IPS-NIHi7 (cell line): ENCODE measurements around the gene SKAP1.
A peak's percentile ranks its signal among the peaks of the same experiment; 100 is the strongest.
"Not testable (repeated sequence)": the region's sequence is repeated elsewhere in the genome, so short reads cannot be mapped to it uniquely, and the experiment has no call there.

Experiments used
- DNase-seq: peaks from one replicate; pipeline ENCODE4 v3.0.0; 2012; ENCODE audit warnings: mixed read lengths; ENCODE audit errors: extremely low spot score

SKAP1 gene

DNA sequence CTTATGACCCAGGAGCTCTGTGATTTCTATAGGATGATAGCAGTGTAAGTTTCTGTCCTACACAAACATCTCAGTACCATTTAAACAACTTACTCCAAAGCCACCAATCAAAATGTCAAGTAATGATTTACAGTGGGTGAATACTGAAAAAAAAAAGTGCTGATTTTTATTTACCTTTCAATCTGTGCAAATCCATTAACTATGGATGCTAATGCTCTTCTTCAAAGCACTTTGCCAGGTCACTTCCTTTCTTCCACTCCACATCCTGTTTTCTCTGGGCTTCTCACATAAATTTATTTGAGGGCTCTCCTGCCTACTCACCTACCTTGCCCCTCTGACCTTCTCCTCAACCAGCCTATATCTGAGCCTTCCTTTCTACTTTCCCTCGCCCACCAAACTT, 101.6 kb downstream of the SKAP1 start:
- DNase-seq = no peak

DNA sequence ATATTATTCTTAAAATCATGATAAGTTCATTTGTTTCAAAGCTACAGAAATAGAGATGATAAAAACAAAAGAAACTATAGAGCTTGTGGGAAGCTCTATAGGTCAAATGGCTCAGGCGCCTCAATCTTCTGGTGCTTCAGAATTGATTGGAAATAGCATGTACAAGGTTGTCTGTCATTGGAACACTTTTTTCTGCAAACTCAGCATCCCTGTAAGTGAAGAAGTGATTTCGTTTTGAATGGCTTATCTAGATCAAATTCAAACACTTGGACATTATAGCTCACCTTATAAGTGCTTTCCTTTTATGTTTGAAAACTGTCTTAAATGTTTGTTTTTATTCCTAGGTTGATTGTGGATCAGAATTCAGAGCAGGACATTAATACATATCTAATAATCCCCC, 103.7 kb downstream of the SKAP1 start:
- no peak for DNase-seq

DNA sequence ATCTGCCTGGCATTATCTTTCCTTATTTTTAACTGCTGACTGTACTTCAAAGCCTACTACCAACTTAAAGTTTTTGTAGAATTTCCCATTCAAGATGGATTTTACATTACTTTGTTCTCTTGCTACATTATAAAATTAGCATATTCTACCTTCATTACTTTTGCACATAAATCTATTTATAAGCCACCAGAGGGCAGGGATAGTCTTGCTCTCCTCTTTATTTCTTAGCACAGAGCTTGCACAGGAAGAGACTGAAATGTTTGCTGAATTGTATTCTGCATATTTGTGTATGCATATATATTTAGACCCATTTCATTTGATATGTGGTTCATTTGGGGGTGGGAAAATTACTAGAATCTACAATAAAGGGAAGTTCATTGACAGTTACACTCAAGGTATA, 108.0 kb downstream of the SKAP1 start:
- no peak for DNase-seq

DNA sequence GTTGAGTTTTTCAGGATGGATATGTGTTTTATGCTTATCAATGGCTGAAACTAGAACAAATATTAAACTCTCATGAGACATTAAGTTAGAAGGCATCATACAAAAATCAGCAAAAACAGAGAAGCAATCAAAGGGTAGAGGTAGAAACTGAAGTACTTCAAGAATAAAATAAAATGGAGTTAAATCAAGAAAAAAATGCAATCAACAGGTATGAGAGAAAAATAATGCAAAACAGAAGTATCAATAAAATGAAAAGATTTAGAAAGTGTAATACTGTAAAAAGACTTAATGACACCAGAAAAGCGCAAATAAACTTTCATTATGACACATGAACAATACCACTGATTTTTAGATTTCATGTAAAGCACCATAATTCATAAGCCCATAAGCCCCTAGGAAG, 112.3 kb downstream of the SKAP1 start:
- no peak for DNase-seq

DNA sequence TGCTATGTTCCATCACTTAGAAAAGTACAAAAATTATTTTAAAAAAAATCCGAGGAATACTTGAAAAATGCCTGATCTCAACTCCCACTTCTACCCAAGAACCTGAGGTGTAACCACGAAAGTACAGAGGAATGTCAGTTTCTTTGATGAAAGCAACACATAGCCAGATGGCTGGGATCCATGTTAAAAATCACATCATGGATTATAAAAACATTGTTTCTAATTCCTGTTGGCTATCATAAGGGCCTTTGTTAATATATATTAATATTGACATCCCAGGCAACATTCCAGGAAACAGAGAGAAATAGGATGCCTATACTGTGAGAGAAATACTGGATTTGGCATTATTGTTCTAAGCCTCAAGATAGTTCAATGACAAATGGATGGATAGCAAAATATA, 115.3 kb downstream of the SKAP1 start:
- no peak for DNase-seq

DNA sequence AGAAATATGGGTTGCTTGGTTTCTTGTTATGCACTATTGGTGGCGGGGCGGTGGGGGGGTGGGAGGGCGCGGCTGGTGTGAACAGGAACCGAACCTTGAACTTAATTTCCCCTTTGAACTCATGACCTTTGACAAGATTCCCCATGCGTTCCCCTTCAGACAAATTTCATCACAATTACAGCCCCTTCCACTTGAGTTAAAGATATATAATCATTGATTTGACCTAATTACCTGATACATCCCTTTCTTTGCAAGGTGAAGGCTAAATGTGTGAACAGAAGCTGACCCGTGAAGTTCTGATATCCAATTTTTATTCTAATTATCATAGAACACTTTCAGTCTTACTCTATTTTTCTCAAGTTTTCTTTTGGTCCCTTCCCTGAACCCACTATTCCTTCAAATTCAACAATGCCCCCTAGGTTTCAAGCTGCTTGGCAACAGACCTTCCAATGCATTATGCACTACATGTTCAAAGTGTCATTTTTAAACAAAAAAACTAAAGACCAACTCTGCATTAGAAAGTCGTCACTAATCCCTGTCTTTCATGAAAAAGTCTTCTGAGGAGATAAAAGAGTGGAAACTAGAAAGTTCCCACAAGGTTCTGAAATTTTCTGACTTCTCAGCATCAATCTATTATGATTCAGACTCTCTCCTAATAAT, 116.8 kb downstream of the SKAP1 start:
- no peak for DNase-seq

DNA sequence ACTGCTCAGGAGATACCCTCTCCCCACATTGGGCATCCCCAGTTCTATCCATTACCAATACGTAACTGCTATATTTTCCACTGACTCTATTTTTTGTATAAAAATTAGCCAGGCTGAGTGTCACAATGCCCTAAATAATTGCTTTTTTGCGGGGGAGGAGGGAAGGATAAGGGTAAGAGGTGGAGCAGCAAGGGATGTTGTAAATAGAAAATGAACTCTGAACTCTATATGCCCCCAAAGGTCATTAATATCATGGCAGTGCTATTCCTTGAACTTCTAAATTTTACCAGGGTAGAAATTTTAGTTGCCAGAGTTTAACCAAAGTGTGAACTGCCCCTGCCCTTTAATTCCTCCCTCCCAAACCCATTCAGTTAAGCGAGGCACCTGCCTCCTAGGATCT, 118.7 kb downstream of the SKAP1 start:
- no peak for DNase-seq

DNA sequence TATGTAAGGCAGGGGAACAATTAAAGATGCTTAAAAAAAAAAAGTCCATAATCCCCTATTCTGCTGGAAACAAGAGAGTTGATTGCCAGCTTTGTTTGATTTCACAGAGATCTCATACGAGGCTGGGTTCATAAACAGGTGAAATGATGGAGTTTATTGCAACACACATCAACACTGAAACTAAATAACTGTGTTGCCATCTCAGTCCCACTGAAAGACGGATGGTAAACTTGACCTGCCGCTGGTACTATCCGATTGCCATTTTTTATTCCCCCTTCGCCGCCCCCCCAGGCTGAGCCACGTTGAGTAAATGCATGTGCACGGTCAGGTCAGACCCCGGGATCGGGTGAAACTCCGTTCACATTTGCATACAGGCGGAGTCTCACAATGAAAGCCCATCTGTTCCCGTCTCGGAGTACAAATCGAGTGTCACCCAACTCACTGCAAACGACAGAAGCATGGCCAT, 119.2 kb downstream of the SKAP1 start:
- DNase-seq = no peak

DNA sequence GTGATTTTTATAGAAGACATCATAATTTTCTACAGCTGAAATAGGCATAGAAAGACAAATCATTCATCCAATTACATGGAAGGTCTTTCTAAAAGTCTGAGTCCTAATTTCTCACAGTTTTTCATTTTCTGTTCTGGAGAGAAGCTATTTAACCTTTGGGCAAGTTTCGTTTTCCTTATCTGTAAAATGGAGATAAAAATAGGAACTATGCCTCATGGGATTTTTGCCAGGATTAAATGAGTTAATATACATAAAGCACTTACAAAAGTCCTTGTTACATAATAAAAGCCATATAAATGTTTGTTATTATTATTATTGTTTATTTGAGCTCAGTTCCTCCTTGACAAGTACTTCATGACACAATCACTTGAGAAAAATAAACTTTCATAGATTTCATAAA, 121.4 kb downstream of the SKAP1 start:
- no peak for DNase-seq

DNA sequence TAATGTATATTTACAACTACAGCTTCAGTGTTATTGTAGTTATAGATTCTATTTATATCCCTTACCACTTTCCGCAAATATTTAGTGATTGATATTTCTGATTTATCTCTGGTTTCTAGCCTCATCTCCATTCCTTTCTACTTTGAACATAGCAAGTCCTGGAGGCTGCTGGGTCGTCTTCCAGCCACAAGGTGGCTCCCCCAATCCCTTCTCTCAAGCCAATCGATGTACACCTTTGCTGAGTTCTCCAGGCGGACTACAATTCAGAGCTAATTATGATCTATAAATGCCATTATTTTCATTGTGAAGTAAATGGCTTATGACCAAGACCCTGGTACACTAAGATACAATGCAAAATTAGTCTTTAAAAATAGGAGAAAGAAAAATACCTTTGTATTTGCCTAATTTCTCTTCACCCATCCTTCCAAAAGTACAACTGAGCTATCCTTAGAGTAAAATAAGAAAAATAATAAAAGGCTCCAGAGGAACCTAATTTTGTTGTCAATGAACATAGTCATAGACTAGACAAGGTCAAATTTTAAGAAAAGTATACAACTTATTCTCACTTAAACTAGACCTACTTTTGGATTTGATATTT, 122.1 kb downstream of the SKAP1 start:
- DNase-seq = peak; percentile 61

DNA sequence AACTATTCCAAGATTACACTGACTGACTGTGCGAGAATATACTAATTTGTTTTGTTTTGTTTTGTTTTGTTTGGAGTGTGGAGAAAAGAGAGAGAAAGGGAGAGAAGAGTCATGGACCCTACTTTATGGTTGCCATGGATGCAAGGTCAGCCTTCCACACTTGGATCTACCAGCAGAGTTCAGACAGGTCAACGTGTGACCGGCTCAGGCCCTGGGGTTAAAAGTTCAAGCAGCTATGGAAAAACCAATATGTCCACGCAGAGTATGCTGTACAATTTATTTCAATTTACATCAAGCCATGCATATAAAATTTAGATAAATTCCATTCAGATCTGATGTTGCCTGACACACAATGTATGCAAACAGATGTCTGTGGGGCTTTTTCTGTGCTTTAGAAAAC, 122.8 kb downstream of the SKAP1 start:
- no peak for DNase-seq

DNA sequence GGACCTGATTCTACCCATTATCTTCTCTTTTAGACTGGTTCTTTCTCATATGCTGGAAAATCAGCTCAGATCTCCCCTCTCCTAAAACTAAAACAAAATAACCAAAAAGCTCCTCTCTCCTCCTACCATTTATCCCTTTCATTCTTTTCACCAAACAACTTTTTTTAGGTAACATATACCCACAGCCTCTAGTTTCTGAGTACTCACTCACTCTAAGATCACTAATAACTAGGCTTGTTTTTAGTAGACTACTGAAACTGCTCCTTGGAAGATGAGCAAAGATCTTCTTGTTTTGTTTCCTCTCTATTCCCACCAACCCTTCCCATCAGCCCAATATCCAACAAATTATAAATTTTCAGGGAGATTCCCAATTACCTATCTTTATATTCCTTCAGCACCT, 129.0 kb downstream of the SKAP1 start:
- no peak for DNase-seq

DNA sequence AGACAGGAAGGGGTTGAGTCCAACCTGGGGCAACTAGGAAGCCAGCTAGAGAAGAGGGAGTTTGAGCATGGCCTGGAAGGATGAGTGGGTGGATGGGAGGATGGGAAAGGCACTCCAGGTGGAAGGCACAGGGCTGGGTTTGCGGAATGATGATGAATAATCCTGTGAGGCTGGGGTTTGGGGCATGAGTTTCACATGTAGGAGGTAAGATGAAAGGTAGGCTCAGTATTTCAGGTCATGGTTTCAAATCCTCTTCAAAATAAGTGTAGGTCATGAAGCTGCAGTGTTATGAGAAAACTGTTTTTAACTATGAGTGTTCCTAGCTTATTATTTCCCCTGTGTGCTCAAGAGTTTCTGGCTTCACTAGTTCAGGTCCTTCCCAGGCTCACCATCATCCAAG, 130.3 kb downstream of the SKAP1 start:
- no peak for DNase-seq

DNA sequence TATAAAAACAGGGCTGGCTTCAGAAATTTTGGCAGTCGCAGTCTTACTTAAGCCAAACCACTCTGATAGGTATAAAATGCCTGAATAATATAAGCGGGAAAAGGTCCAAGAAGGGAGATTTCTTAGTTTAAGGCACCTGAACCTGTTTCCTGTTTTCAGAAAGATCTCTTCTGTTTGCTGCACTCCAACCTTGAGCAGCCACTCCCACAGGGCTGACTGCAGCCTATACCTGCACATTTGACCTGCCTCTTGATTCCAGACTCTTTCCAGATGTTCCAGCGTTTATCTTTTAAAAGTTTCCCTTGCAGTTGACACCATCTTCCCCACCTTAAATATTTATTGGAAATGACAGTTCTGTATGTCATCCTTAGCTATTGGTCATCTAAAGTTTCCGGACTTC, 132.2 kb downstream of the SKAP1 start:
- no peak for DNase-seq

DNA sequence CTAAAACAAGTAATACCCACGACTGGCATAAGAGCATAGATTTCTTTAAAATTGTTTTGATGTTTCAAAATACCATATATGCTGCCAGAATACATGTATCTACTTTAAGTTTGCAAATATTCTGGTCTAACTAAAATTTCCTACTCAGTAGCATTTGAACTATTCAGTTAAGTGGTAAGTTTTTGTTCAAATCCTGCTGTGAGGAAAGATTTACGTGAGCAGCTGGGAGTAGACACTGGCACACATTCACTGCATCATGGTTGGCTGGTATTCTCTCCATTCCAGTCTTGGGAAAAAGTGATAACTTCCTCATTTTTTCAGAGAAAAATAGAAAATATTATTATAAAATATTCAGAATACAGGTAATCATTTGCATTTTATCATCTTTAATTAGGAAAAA, 133.6 kb downstream of the SKAP1 start:
- no peak for DNase-seq

DNA sequence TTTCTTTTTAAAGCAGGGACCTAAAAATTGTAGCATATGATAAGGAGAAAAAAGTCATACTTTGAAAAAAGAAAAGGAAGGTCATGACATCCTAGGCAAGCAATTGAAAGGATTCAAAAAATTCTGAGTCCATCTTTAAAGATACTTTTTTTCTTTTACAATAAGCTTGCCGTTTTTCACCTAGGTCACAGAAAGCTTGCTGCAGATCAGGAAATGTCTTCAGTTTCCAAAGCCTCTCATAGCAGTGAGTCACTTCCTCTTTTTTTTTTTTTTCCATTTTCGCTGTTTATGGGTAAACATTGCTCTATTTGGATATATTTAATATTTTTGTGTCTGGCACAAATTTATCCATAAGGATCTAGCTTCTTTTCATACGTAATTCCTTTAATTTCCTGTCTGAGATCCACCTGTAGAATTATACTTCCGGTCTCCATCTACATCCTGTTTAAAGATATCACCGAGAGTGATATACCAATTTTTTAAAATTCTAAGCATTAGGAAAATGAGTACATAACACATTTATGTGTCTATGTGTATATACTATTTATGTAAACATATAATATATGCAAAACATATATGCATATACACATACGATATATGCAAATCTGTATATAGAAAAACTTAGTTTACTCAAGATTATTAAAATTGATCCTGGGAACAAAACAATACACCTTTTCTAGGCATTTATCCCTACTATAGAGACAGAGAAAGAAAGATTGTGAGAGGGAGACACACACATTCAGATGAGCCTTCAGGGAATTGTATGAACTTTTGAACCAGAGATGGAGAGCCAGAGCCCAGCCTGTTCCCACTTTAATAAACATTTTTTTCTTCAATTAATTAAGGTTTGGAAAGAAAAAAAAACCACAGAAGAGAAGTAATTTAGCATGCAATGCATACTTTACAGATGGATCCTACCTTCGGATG, 134.4 kb downstream of the SKAP1 start:
- DNase-seq = no peak

DNA sequence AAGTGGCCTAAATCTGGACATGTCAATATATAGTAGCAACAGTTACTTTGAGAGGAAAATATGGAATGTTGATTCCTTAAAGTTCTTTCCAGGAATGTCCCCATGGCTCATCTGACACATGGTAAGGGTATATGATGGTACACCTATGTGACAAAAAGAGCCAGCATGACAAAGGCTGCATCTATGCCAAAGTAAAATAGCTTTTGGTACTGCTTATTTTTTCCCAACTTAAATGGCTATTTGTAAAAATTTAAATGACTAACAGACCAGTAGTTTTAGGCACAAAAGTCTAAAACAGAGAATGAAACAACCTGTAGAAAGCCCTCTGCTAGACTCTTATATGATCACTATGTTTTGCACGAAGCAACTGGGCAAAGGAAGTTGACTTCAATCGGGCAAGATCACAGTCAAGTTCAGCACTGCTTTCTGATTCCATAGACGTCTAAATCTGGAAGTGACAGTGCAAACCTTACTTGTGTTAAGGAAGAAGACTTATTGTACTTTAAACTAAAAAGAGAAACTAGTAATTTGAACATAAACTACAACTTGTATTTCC, 135.1 kb downstream of the SKAP1 start:
- no peak for DNase-seq

DNA sequence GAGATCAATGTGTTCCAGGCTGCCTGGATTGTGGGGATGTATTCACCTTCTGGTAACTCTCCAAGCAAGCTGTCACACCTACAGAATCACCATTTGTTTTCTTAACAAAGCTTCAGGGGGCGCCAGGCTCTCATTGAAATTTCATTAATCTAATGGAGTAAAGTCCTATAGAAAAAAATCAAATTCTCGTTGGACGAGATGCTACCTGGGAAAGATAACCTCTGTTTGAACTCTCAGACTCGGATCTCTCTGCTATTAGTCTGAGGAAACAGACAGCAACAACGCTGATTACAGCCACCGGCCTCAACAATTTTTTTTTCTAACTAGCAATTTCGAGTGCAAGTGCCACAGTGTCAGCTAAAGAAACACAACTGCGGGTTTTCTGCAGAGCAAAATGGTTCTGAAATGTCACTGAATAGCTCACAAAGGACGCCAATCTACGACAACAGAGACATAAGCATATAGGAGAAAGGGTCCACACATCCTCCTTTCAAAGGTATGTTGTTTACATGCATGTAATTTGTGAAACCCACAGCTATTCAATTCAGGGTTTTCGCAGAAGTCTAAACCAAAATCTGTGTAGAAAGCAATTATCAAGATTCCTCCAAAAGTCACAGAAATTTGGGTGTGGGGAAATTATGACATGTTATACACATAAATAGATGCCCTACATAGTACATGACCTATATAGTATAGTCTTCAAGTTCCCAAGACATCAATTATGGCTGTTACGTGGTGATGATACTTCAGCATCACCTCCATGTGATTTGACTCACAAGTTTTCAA, 135.8 kb downstream of the SKAP1 start:
- peak; percentile 16 for DNase-seq

DNA sequence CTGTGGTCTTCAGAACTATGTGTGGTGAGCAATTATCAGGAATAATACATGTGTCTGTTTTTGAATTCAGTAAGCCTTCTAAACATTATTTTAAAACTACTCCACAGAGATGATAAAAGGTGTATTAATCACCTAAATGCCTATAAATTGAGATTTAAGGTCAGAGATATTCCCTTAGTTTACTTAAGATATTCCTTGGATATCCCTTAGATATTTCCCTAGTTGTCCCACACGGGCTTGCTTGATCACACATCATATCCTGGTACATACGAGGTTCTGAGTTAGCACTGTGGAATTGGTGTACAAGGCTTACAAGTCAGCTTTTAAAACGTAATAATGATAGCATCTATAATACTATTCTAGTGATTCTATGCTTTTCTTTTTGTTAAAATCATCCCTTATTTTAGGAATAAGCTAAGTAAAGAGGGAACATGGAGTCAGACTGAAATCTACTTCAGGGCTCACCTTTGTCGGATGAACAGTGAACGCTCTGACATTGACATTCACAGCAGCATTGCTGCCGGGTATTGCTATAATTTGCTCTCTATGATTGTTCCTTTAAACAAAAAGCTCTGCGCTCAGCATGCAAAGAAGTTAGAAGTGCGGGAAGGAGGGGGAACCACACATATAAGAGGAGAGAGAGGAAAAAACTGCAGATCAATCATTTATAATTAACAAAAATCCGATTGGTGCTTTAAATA, 136.5 kb downstream of the SKAP1 start:
- no peak for DNase-seq

DNA sequence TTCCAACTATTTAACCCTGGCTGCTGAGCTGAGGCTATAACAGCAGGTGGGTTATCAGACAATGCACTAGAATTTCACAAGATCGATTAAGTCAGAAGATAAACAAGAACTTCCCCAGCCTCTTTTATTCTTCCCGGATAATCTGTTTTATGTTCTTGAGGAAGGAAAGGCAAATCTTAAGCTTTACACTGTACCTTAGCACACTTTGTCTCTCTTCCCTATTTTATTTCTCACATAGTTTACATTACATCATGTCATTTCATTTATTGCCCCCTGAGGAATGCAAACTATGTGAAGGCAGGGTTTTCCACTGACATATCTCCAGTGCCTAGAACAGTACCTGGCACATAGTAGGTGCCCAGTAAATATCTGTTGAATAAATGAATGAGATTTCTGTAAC, 139.6 kb downstream of the SKAP1 start:
- DNase-seq = no peak

DNA sequence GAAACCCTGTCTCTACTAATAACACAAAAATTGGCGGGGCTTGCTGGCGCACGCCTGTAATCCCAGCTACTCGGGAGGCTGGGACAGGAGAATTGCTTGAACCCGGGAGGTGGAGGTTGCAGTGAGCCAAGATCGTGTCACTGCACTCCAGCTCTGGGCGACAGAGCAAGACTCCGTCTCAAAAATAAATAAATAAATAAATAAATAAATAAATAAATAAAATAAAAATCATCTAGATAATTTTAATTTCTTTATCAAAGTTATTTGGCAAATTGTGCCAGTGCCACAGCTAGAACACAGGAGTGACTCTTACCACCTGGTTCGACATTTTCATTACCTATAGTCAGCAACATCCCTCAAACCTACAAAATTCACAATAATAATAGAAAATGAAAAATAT, 143.1 kb downstream of the SKAP1 start:
- DNase-seq = not testable (repeated sequence)
